Mesothelial cell of epicardium (in vitro differentiated cells): Measurements from ENCODE around the gene MRGPRX2. TPM values are rescaled to one million over a fixed set of nuclear protein-coding genes. Genes with fewer than 3 reads are reported as not detected.

Experiments used
- DNase-seq, 2 experiments: peaks; one replicate each; pipeline ENCODE4 v3.0.0; 2021; ENCODE audit warnings: low spot score in 2 of 2; ENCODE audit not compliant: unreplicated experiment in 2 of 2
- H3K27ac Mint-ChIP-seq: 2 replicates; pipeline ENCODE4 v1.8.0; 2021; ENCODE audit warnings: mixed read lengths
- H3K27me3 Mint-ChIP-seq: 2 replicates; pipeline ENCODE4 v1.8.0; 2021; ENCODE audit warnings: low read depth, mixed read lengths
- H3K36me3 Mint-ChIP-seq: 2 replicates; pipeline ENCODE4 v1.8.0; 2021; ENCODE audit warnings: mixed read lengths
- H3K4me1 Mint-ChIP-seq: 2 replicates; pipeline ENCODE4 v1.8.0; 2021; ENCODE audit warnings: mixed read lengths
- H3K4me3 Mint-ChIP-seq: 2 replicates; pipeline ENCODE4 v1.8.0; 2021; ENCODE audit warnings: mild to moderate bottlenecking, moderate library complexity, mixed read lengths
- H3K9me3 Mint-ChIP-seq: 2 replicates; pipeline ENCODE4 v1.8.0; 2021; ENCODE audit warnings: mixed read lengths
- total RNA-seq: library from RNA; stranded (reverse); gene quantifications from 3 replicates; pipeline ENCODE4 v1.2.1, GENCODE V29; 2021
- TF ChIP-seq, protein P1 (sequence below): fragments of 200-600 bp; sonication (generic); IDR thresholded peaks from one replicate; pipeline ENCODE4 v1.5.0; 2021; ENCODE audit warnings: antibody characterized with exemption; ENCODE audit not compliant: unreplicated experiment

The MRGPRX2 gene
- total RNA-seq, 1 donor from 2014 or later: not detected

DNA sequence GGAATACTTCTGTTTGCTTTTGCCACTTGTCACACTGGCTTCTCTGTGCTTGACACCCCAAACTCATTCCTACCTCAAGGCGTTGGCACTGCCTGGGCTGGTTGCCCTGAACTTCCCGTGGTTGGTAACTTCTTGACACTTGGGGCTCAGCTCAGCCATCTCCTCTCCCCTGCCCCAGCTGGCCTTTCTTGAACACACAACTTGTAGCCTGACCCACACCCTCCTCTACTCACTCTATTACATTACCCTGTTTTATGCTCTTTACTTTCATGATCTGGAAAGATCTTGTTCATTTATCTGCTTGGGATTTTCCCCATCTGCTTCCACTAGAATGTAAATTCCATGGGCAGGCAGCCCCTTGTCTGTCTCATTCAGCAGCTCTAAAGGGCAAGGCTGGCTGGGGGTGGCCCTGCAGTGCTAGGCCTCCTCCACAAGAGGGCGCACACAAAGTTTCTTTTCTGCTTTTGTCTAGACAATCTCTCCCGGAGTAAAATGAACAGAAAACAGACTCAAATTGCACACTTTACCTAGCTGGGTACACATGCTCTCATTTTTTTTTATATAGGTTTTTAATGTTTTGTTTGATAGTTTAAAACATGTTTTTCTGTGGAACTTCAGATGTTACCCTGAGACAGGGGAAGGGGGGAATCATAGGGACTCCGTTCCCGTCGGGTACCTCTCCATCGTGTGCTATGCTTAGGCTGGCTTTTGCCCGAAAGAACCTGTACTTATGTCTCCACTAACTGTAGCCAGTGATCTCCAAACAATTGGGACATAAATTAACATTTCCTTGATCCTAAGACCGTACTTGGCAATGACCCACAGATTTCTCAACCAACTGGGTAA is 16.4 kb upstream of the MRGPRX2 start:
- H3K4me3 Mint-ChIP-seq: no peak overlapping the region
- no peaks in the 10 kb centered on the region for H3K36me3 Mint-ChIP-seq

GRCh38 chr11:19075636-19076035 is 15.1 kb upstream of the MRGPRX2 start:
- no peak overlapping the region for H3K27ac Mint-ChIP-seq
- H3K36me3 Mint-ChIP-seq: no peaks in the 10 kb centered on the region
- TF ChIP-seq, protein P1, sequence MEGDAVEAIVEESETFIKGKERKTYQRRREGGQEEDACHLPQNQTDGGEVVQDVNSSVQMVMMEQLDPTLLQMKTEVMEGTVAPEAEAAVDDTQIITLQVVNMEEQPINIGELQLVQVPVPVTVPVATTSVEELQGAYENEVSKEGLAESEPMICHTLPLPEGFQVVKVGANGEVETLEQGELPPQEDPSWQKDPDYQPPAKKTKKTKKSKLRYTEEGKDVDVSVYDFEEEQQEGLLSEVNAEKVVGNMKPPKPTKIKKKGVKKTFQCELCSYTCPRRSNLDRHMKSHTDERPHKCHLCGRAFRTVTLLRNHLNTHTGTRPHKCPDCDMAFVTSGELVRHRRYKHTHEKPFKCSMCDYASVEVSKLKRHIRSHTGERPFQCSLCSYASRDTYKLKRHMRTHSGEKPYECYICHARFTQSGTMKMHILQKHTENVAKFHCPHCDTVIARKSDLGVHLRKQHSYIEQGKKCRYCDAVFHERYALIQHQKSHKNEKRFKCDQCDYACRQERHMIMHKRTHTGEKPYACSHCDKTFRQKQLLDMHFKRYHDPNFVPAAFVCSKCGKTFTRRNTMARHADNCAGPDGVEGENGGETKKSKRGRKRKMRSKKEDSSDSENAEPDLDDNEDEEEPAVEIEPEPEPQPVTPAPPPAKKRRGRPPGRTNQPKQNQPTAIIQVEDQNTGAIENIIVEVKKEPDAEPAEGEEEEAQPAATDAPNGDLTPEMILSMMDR: no peak

More for the DNA sequence above, 16.4 kb upstream of the MRGPRX2 start:
- DNase-seq: peak in 1 of 2 experiments; percentile 82
- no peaks in the 10 kb centered on the region for H3K9me3 Mint-ChIP-seq
- TF ChIP-seq, protein P1: peak; percentile 95
- no peak overlapping the region for H3K27ac Mint-ChIP-seq
- H3K4me1 Mint-ChIP-seq: peaks cover 40% of the 10 kb centered on the region
- peaks cover 3% of the 10 kb centered on the region for H3K27me3 Mint-ChIP-seq

GRCh38 chr11:19073454-19074415 is 13.2 kb upstream of the MRGPRX2 start:
- H3K4me3 Mint-ChIP-seq: no peak overlapping the region
- no peak for DNase-seq
- peaks cover 17% of the 10 kb centered on the region for H3K4me1 Mint-ChIP-seq
- TF ChIP-seq, protein P1: no peak
- H3K27ac Mint-ChIP-seq: no peak overlapping the region
- H3K36me3 Mint-ChIP-seq: no peaks in the 10 kb centered on the region
- H3K9me3 Mint-ChIP-seq: no peaks in the 10 kb centered on the region
- H3K27me3 Mint-ChIP-seq: peaks cover 12% of the 10 kb centered on the region

More at GRCh38 chr11:19075636-19076035, 15.1 kb upstream of the MRGPRX2 start:
- Mint-ChIP-seq H3K4me3 (no peak overlapping the region), H3K4me1 (peaks cover 36% of the 10 kb centered on the region), H3K9me3 (no peaks in the 10 kb centered on the region), H3K27me3 (no peaks in the 10 kb centered on the region)
- no peak for DNase-seq

DNA sequence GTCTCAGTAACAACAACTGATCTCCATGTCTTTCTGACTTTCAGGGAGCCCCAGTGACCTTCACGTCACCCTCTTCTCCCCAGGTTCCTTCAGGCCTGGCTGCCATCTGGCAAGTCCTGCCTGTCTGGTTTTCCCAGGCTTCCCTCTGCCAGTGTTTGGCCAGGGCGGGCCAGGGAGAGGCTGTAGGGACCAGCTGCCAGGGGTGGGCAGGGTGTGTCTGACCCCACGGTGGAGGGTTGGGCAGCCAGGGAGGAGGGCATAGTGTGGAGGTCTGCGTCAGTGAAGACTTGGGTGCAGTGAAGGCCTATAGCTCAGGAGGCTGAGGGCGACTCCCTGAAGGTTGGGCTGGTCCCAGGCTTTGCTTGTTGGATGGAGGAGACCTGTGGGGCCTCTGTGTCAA is 11.9 kb upstream of the MRGPRX2 start:
- H3K36me3 Mint-ChIP-seq: no peaks in the 10 kb centered on the region
- DNase-seq: no peak
- peaks cover 4% of the 10 kb centered on the region for H3K9me3 Mint-ChIP-seq
- peaks cover 17% of the 10 kb centered on the region for H3K27me3 Mint-ChIP-seq
- H3K4me3 Mint-ChIP-seq: no peak overlapping the region
- H3K27ac Mint-ChIP-seq: no peak overlapping the region
- peaks cover 6% of the 10 kb centered on the region for H3K4me1 Mint-ChIP-seq
- TF ChIP-seq, protein P1: no peak

GRCh38 chr11:19071255-19071654 is 10.7 kb upstream of the MRGPRX2 start:
- Mint-ChIP-seq H3K4me3 (peak overlapping the region; percentile 40), H3K27ac (no peak overlapping the region)
- peak; percentile 56 to 76 for DNase-seq

More at GRCh38 chr11:19071255-19071654, 10.7 kb upstream of the MRGPRX2 start:
- TF ChIP-seq, protein P1: peak; percentile 95
- H3K27me3 Mint-ChIP-seq: peaks cover 29% of the 10 kb centered on the region
- H3K9me3 Mint-ChIP-seq: peaks cover 4% of the 10 kb centered on the region
- H3K4me1 Mint-ChIP-seq: peaks cover 5% of the 10 kb centered on the region
- no peaks in the 10 kb centered on the region for H3K36me3 Mint-ChIP-seq
